Embryonic facial prominence (tissue), 1 donor: ENCODE results near the gene TMED4.

Experiments used
- DNase-seq: peaks from one replicate; pipeline ENCODE4 v3.0.0-alpha.2; 2016; ENCODE audit errors: extremely low spot score

TMED4 gene

GRCh38 chr7:44540592-44541027 is 41.4 kb downstream of the TMED4 start:
- no peak for DNase-seq

GRCh38 chr7:44539669-44540506 is 42.1 kb downstream of the TMED4 start:
- DNase-seq: no peak

GRCh38 chr7:44538798-44539668 is 43.0 kb downstream of the TMED4 start:
- DNase-seq: no peak

GRCh38 chr7:44538093-44538797 is 43.8 kb downstream of the TMED4 start:
- no peak for DNase-seq

GRCh38 chr7:44537442-44537841 is 44.6 kb downstream of the TMED4 start:
- no peak for DNase-seq

GRCh38 chr7:44536090-44536489 is 45.9 kb downstream of the TMED4 start:
- no peak for DNase-seq

- DNase-seq: no peak
These were observed 46.5 kb downstream of the TMED4 start for GRCh38 chr7:44535348-44536064.

GRCh38 chr7:44534501-44534900 is 47.5 kb downstream of the TMED4 start:
- no peak for DNase-seq

- no peak for DNase-seq
These were observed 47.9 kb downstream of the TMED4 start for GRCh38 chr7:44534087-44534486.

GRCh38 chr7:44533301-44534055 is 48.6 kb downstream of the TMED4 start:
- no peak for DNase-seq

GRCh38 chr7:44531421-44532380 is 50.3 kb downstream of the TMED4 start:
- DNase-seq: no peak

- DNase-seq: no peak
These were observed 51.0 kb downstream of the TMED4 start for GRCh38 chr7:44530990-44531389.
